GM21717 (cell line): ENCODE results near the gene ITGB2.

Experiments
- ATAC-seq: cut with Tn5 transposase; IDR thresholded peaks from one replicate; pipeline ENCODE4 v1.9.1; 2021; ENCODE audit warnings: mild to moderate bottlenecking, moderate library complexity; ENCODE audit not compliant: unreplicated experiment

ITGB2 gene

GRCh38 chr21:44911384-44912157 lies 9.1 kb downstream of the ITGB2 start:
- ATAC-seq = no peak

- no peak for ATAC-seq
Observed at GRCh38 chr21:44911068-44911383, 9.7 kb downstream of the ITGB2 start.

- ATAC-seq = no peak
Observed at GRCh38 chr21:44910229-44911067, 10.3 kb downstream of the ITGB2 start.

- ATAC-seq = no peak
Observed at GRCh38 chr21:44909719-44910118, 11.0 kb downstream of the ITGB2 start.

- no peak for ATAC-seq
Observed at GRCh38 chr21:44908908-44909307, 11.8 kb downstream of the ITGB2 start.

- no peak for ATAC-seq
Observed at GRCh38 chr21:44907966-44908895, 12.5 kb downstream of the ITGB2 start.

- ATAC-seq = no peak
Observed at GRCh38 chr21:44907225-44907965, 13.3 kb downstream of the ITGB2 start.

GRCh38 chr21:44905728-44906090 lies 15.0 kb downstream of the ITGB2 start:
- no peak for ATAC-seq

GRCh38 chr21:44905016-44905727 lies 15.5 kb downstream of the ITGB2 start:
- no peak for ATAC-seq

GRCh38 chr21:44904141-44904923 lies 16.4 kb downstream of the ITGB2 start:
- no peak for ATAC-seq

- ATAC-seq = no peak
Observed at GRCh38 chr21:44903689-44904088, 17.0 kb downstream of the ITGB2 start.

GRCh38 chr21:44903050-44903685 lies 17.5 kb downstream of the ITGB2 start:
- ATAC-seq = no peak

- no peak for ATAC-seq
Observed at GRCh38 chr21:44902268-44903049, 18.2 kb downstream of the ITGB2 start.

- no peak for ATAC-seq
Observed at GRCh38 chr21:44901391-44902074, 19.2 kb downstream of the ITGB2 start.

- ATAC-seq = no peak
Observed at GRCh38 chr21:44900559-44901251, 20.0 kb downstream of the ITGB2 start.

- no peak for ATAC-seq
Observed at GRCh38 chr21:44899768-44900558, 20.7 kb downstream of the ITGB2 start.
